HG02840 (cell line): ENCODE data around the gene KIAA1755.

Experiments used
- ATAC-seq: cut with Tn5 transposase; IDR thresholded peaks from one replicate; pipeline ENCODE4 v1.9.1; 2021; ENCODE audit warnings: mild to moderate bottlenecking, moderate library complexity, moderate number of reproducible peaks; ENCODE audit not compliant: unreplicated experiment, low FRiP score

Gene KIAA1755

GRCh38 chr20:38260378-38261053 lies at the start of gene KIAA1755:
Gene KIAA1755, minus strand, starts transcription at chr20:38260735. Its CDS starts 235 bp downstream, at chr20:38260500.
- no peak for ATAC-seq

DNA sequence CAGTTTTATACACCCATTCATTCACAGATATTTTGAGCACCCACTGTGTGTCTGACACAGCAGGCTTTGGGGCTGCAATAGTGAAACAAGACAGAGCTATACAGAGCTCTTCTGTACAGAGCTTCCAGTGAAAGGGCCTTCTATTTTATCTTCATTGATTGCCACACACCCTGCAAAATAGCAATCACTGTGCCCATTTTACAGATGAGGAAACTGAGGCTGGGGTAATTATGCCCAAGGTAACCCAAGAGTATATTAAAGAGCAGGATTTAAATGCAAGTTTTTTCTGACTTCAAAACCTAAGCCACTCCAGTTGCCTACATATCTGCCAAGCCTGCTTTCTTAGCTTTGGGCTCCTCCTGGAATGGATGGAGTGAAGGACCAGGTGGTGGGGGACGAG lies 47.9 kb upstream of the KIAA1755 start:
- ATAC-seq, result no peak

DNA sequence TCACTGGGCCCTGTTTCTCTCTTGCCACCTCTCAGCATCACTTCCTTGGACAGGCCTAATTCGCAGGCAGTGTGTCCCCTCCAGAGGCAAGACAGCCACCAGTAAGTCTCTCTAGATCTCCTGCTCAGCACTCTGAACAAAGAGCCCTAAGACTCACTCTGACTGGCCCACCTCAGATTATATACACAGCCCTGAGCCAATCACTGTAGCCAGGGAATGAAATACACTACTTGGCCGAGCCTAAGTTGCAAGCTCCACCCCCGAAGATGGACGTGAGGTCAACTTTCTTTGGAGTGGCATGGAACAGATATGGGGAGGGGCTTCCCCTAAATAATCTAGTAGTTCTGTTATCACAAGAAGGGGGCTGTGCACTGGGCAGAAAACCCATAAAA lies 47.5 kb upstream of the KIAA1755 start:
- ATAC-seq, result no peak

DNA sequence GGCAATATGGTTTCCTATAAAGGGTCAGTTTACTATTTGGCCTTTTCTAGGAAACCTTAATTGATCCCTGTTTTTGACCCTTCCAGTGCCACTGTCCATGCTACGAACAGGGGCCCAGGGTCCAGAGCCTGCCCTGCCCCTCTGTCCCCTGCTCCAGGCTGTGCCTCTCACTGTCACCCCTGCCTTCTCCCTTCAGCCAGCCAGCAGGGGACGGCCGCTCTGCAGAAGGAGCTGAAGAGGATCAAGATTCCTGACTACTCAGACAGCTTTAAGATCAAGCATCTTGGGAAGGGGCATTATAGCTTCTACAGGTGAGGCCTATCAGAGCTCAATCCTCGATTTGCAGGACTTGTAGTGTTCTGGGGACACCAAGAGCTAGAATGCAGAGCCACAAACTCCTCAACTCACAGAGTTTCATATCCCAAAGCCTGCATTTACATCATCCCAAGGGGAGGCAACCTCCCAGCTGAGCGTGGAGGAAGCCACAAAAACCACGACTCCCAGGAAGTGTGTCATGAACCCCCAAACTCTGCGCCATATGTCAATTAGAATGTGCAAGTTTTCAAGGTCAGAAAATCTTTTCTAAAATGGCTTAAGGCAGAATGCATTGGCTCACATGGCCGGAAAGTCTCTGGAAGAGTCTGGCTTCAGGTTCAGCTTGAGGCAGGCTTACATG lies 47.0 kb upstream of the KIAA1755 start:
- ATAC-seq, result no peak

GRCh38 chr20:38306379-38306778 lies 45.8 kb upstream of the KIAA1755 start:
- no peak for ATAC-seq

GRCh38 chr20:38305541-38305940 lies 45.0 kb upstream of the KIAA1755 start:
- no peak for ATAC-seq

- ATAC-seq, result no peak
Observed at GRCh38 chr20:38304845-38305447, 44.4 kb upstream of the KIAA1755 start.

DNA sequence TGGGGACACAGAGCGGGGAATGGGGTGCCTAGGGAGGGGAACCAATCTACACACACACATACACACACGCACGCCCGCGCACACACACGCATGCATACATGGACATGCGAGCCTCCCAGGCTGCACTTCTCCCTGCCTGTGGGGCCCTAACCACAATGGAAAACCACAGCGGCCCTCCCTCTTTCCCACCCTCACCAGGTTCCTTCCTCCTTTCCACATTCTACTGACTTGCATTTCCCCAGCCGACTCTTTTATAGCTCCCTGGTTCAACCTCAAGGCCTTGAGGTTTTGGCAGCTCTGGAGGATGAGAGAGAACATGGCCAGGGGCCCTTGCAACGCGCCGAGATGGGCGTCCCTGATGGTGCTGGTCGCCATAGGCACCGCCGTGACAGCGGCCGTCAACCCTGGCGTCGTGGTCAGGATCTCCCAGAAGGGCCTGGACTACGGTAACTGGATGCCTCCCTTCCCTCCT lies 43.4 kb upstream of the KIAA1755 start, which contains the start of gene BPI:
Gene BPI, plus strand, starts transcription at position 249 of the 472 bp plus-strand sequence. Its CDS starts 68 bp downstream, at position 317.
- ATAC-seq, result no peak

DNA sequence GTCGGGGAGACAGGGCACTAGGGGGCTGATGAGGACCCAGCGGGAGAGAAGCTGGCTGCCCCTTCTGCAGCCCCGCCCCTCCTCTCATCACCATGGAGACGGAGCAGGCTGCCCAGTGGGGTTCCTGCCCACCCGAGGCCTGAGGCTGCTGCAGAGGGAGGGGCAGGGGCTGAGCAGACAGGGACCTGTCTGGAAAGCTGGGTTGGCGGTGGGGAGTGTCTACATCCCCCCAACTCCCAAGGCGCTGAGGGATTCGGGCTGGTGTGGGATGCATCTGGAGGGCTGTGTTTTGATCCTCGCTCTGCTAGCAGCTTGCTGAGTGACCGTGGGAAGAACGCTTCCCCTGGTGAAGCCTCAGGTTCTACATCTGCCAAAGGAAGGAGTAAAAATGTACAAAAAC lies 42.3 kb upstream of the KIAA1755 start:
- no peak for ATAC-seq

GRCh38 chr20:38301309-38301708 lies 40.8 kb upstream of the KIAA1755 start:
- ATAC-seq, result no peak

GRCh38 chr20:38300438-38300837 lies 39.9 kb upstream of the KIAA1755 start:
- no peak for ATAC-seq

- ATAC-seq, result no peak
Observed at GRCh38 chr20:38299963-38300362, 39.4 kb upstream of the KIAA1755 start.

DNA sequence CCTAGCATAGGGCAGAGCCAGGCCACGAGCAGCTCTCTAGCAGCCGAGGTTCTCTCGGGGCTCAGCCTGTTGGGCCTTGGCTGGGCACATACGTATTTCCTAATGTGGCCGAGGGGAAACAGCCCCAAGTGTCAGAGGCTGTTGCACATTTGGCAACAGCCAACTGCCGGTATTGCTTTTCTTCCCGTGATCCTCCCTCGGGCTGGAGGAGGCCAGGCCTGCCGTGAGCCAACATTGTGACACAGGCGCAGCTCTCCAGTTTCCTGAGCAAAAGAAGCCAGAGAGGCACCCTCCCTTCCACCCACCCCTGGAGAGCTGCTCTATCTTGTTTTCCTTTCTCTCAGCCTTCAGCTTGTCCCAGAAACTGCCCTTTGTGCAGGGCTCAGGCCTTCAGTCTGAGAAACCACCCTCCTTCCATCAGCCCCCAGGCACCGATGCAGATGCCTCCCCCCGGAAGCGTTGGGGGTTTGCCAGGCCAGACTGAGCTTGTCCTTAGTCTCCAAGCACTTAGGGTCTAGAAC lies 38.3 kb upstream of the KIAA1755 start:
- no peak for ATAC-seq

- ATAC-seq, result no peak
Observed at GRCh38 chr20:38297916-38298674, 37.6 kb upstream of the KIAA1755 start.

DNA sequence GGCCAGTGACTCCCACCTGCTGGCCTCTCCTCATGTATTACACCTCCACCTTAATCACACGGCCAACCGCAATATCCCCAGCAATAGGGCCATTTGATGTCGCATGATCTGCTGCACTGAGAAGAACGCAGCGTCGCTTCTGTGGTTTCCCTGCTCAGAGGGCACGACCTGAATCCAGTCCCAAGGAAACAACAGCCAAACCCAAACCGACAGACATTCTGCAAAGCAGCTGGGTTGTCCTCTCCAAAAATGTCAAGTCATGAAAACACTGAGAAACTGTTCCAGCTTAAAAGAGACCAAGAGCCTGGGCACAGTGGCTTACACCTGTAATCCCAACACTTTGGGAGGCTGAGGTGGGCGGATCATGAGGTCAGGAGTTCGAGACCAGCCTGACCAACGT lies 35.9 kb upstream of the KIAA1755 start:
- no peak for ATAC-seq

DNA sequence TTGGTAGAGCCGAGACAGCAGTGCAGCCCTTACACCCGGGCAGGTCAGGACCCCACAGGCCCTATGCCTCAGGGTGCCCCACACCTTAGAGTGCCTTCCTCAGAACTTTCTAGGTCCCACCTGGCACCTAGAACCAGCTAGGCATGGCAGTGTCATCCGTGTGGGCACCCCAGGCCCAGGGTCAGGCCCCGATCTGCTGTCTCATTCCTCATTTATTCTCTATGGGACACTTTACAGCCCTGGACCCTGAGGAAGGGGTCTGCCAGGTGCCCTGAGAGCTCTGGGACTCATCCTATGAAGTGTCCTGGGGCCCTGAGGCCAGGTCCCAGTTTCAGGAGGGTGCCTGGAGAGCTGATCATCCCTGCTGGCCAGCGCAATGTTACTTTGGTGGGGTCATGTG lies 35.3 kb upstream of the KIAA1755 start:
- ATAC-seq, result no peak

DNA sequence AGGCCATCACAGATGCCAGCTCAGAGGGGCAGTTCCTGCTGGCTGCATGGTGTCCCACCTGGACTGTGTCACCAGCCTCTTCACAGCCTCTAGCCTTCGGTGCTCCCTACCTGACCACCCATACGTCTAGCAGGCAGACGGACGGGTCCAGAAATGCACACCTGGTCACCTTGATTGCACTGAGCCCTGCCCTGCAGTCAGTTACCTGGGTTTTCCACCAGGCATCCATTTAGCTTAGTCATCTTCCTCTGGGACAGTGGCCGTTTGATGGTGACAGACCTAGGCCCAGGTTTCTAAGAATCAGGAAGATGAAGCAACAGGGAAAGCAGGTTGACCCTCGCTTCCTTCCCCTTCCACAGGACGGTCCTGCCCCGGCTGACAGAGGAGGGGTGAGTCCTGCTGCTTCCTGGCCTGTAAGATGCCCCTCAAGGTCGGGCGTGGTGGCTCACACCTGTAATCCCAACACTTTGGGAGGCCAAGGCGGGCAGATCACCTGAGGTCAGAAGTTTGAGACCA lies 33.6 kb upstream of the KIAA1755 start:
- ATAC-seq, result no peak

DNA sequence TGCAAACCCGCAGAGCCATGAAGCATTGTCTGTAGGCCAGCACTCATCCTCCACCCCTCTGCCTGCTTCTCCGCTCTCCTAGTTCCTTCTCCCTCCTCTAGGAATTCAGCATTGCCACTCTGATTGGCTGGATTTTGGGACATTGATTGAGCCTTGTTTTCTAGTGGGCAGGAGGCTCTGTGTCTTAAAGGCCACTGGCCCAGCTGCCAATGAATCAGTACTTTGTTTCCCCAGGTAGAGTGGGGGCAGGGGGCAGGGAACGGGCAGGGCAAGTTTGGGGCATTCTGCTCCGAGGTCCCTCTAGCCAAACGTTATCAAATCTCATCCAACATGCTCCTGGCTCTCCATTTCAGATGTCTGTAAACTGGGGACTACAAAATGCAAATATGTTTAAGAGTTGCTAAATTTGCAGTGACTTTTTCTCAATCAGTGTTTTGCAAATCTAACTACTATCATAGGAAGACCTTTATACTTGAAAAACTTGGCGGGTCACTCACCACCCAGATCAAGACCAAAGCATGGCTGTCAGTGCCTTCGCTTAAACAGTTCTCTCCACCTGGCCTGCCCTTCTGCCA lies 33.0 kb upstream of the KIAA1755 start:
- ATAC-seq, result no peak

GRCh38 chr20:38291966-38292365 lies 31.4 kb upstream of the KIAA1755 start:
- ATAC-seq, result no peak
